Lower lobe of right lung (tissue), 2 donors: ENCODE measurements around the gene NME1. TPM values are rescaled to one million over a fixed set of nuclear protein-coding genes. Genes with fewer than 3 reads are reported as not detected.
"Not testable (repeated sequence)": the region's sequence is repeated elsewhere in the genome, so short reads cannot be mapped to it uniquely, and the experiment has no call there.

Experiments
- ATAC-seq, 2 donors: fragments of 200-7000 bp; cut with Tn5 transposase; one replicate each; pipeline ENCODE4 v1.9.1; 2020 to 2022; ENCODE audit warnings: mild to moderate bottlenecking in 2 of 2, moderate library complexity in 2 of 2
- DNase-seq: peaks from one replicate; pipeline ENCODE4 v3.0.0-alpha.2; 2020
- H3K27ac ChIP-seq: fragments of 200-600 bp; one replicate; pipeline ENCODE4 v1.8.0; 2022
- H3K27me3 ChIP-seq: fragments of 200-600 bp; one replicate; pipeline ENCODE4 v1.8.0; 2022; ENCODE audit warnings: low read depth
- H3K36me3 ChIP-seq: fragments of 200-600 bp; one replicate; pipeline ENCODE4 v1.8.0; 2022; ENCODE audit warnings: mild to moderate bottlenecking
- H3K4me1 ChIP-seq: fragments of 200-600 bp; one replicate; pipeline ENCODE4 v1.8.0; 2022
- H3K4me3 ChIP-seq: fragments of 200-600 bp; one replicate; pipeline ENCODE4 v1.8.0; 2022; ENCODE audit warnings: mild to moderate bottlenecking
- H3K9me3 ChIP-seq: fragments of 200-600 bp; one replicate; pipeline ENCODE4 v1.8.0; 2022
- CTCF ChIP-seq: fragments of 200-600 bp; IDR thresholded peaks from one replicate; pipeline ENCODE4 v1.8.0; 2022; ENCODE audit warnings: antibody characterized with exemption, mild to moderate bottlenecking
- intact Hi-C: fragments of 100-400 bp; cut with DNase I; formaldehyde crosslinking; loops from one replicate; pipeline ENCODE4 v1.11.0; 2022
- total RNA-seq: library from RNA; stranded (reverse); fragmentation: NEBNext Ultra II Directional; extraction: Animal tissue kit (Norgen Biotek cat#: 25700); gene quantifications from one replicate; pipeline ENCODE4 v1.2.1, GENCODE V29; 2021
- donor health status: DM: no; HTN: yes; CAD: no; lungs with severe emphysema.

NME1 gene
- total RNA-seq, 1 donor from 2014 or later, result 24.0 TPM

- Histone ChIP-seq H3K4me3 (no peak overlapping the region), H3K4me1 (peaks cover 9% of the 10 kb centered on the region), H3K27ac (no peak overlapping the region), H3K9me3 (no peaks in the 10 kb centered on the region), H3K36me3 (peaks cover 64% of the 10 kb centered on the region), H3K27me3 (no peaks in the 10 kb centered on the region)
- intact Hi-C loops, result no loop called here
- TF ChIP-seq CTCF, result no peak
- ATAC-seq (no peak), DNase-seq (no peak)
Observed at GRCh38 chr17:51170736-51171135, 17.4 kb downstream of the NME1 start.

DNA sequence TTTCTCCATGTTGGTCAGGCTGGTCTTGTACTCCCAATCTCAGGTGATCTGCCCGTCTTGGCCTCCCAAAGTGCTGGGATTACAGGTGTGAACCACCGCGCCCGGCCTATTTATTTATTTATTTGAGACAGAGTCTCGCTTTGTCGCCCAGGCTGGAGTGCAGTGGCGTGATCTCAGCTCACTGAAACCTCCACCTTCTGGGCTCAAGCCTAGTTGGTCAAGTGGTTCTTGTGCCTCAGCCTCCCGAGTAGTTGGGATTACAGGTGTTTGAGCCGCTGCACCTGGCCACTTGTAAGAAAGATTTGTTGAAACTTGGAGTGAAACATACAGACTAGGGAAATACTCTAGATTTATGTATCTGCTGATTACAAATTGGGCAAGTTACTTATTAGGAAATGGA is 18.7 kb downstream of the NME1 start:
- H3K9me3 ChIP-seq, DNase-seq, H3K4me3 ChIP-seq, H3K4me1 ChIP-seq, ATAC-seq, H3K27ac ChIP-seq, H3K27me3 ChIP-seq, intact Hi-C loops: not testable (repeated sequence)
- H3K36me3 ChIP-seq, result peaks cover 64% of the 10 kb centered on the region

- Histone ChIP-seq H3K27me3 (no peaks in the 10 kb centered on the region), H3K36me3 (peaks cover 59% of the 10 kb centered on the region), H3K4me1 (peaks cover 4% of the 10 kb centered on the region), H3K9me3 (no peaks in the 10 kb centered on the region), H3K27ac (no peak overlapping the region), H3K4me3 (no peak overlapping the region)
- DNase-seq (no peak), ATAC-seq (no peak)
- TF ChIP-seq CTCF, result no peak
- intact Hi-C loops, result no loop called here
Observed at GRCh38 chr17:51180486-51180885, 27.1 kb downstream of the NME1 start.

GRCh38 chr17:51184124-51184523 is 30.8 kb downstream of the NME1 start:
- DNase-seq (no peak), ATAC-seq (no peak)
- H3K36me3 ChIP-seq, result peaks cover 82% of the 10 kb centered on the region
- H3K27ac ChIP-seq, result no peak overlapping the region
- no peaks in the 10 kb centered on the region for H3K9me3 ChIP-seq
- H3K27me3 ChIP-seq, result no peaks in the 10 kb centered on the region
- no peak overlapping the region for H3K4me3 ChIP-seq
- TF ChIP-seq CTCF, result no peak
- peaks cover 4% of the 10 kb centered on the region for H3K4me1 ChIP-seq
- intact Hi-C loops, result no loop called here

GRCh38 chr17:51185763-51186332 is 32.5 kb downstream of the NME1 start:
- intact Hi-C loops, result no loop called here
- no peaks in the 10 kb centered on the region for H3K9me3 ChIP-seq
- DNase-seq (no peak), ATAC-seq (no peak)
- H3K27ac ChIP-seq, result no peak overlapping the region
- no peak for TF ChIP-seq CTCF
- H3K27me3 ChIP-seq, result no peaks in the 10 kb centered on the region
- peaks cover 93% of the 10 kb centered on the region for H3K36me3 ChIP-seq
- H3K4me1 ChIP-seq, result no peaks in the 10 kb centered on the region
- H3K4me3 ChIP-seq, result no peak overlapping the region

DNA sequence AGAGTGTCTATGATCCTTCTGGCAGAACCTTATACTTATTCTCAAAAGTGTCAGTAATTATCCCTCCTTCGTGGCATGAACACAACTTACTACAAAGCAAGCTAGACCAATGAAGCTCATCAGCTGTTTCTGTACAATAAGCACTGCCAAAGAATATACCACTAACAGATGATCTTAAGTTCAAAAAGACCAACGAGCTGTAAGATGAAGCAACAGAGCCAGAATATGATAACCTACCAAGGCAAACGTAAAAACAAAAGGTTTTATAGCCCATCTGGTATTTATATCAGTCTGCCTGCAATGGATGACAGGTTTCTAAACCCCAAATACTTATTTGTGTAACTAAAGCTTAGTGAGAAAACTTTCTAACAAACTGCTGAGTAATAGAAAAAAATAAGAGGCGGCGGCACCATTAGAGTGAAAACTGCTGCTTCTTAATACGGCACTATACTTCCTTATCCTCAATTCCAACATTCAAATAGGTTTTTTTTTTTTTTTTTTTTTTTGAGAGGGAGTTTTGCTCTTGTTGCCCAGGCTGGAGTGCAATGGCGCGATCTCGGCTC is 35.0 kb downstream of the NME1 start:
- ATAC-seq (no peak), DNase-seq (no peak)
- intact Hi-C loops, result no loop called here
- Histone ChIP-seq H3K36me3 (peaks cover 94% of the 10 kb centered on the region), H3K27ac (no peak overlapping the region), H3K4me1 (no peaks in the 10 kb centered on the region), H3K27me3 (no peaks in the 10 kb centered on the region), H3K9me3 (no peaks in the 10 kb centered on the region), H3K4me3 (no peak overlapping the region)
- TF ChIP-seq CTCF, result no peak
